Tongue (tissue), 2 donors: ENCODE measurements around the gene KIF4A. TPM values are rescaled to one million over a fixed set of nuclear protein-coding genes. Genes with fewer than 3 reads are reported as not detected.

Experiments used
- DNase-seq: peaks from one replicate; pipeline ENCODE4 v3.0.0-alpha.2; 2015
- total RNA-seq: library from RNA; depleted of rRNA; stranded (reverse); fragments of >200 nt; gene quantifications from one replicate; pipeline ENCODE4 v1.2.3, GENCODE V29; 2014

KIF4A gene
- total RNA-seq, 1 donor from 2014 or later, result 6.7 TPM

- no peak for DNase-seq
Measured at GRCh38 chrX:70402721-70403120, 112.8 kb downstream of the KIF4A start.

GRCh38 chrX:70405003-70405402 lies 115.1 kb downstream of the KIF4A start:
- no peak for DNase-seq

GRCh38 chrX:70410921-70411320 lies 121.0 kb downstream of the KIF4A start:
- no peak for DNase-seq

GRCh38 chrX:70411475-70411874 lies 121.6 kb downstream of the KIF4A start:
- DNase-seq, result no peak

GRCh38 chrX:70421618-70422017 lies 131.7 kb downstream of the KIF4A start:
- no peak for DNase-seq

- peak; percentile 62 for DNase-seq
Measured at GRCh38 chrX:70422851-70423341, 133.0 kb downstream of the KIF4A start, which contains the start of gene GDPD2. TSS of gene GDPD2 (plus strand) at chrX:70423314. CDS start at chrX:70424985, 1,671 bp downstream.

GRCh38 chrX:70423936-70424675 lies 134.2 kb downstream of the KIF4A start:
- no peak for DNase-seq

GRCh38 chrX:70424801-70425200 lies 134.9 kb downstream of the KIF4A start:
- no peak for DNase-seq

- DNase-seq, result no peak
Measured at GRCh38 chrX:70426286-70427278, 136.7 kb downstream of the KIF4A start.

- no peak for DNase-seq
Measured at GRCh38 chrX:70427365-70427764, 137.5 kb downstream of the KIF4A start.

- DNase-seq, result no peak
Measured at GRCh38 chrX:70429759-70430158, 139.9 kb downstream of the KIF4A start.

GRCh38 chrX:70432936-70433847 lies 143.3 kb downstream of the KIF4A start:
- peak; percentile 11 for DNase-seq

- DNase-seq, result peak; percentile 71
Measured at GRCh38 chrX:70433848-70434351, 144.0 kb downstream of the KIF4A start.

GRCh38 chrX:70434352-70434866 lies 144.5 kb downstream of the KIF4A start:
- peak; percentile 88 for DNase-seq

GRCh38 chrX:70434914-70435586 lies 145.1 kb downstream of the KIF4A start:
- DNase-seq, result peak; percentile 50

- no peak for DNase-seq
Measured at GRCh38 chrX:70436343-70436742, 146.4 kb downstream of the KIF4A start.

GRCh38 chrX:70437011-70437410 lies 147.1 kb downstream of the KIF4A start:
- DNase-seq, result no peak

GRCh38 chrX:70437921-70438665 lies 148.2 kb downstream of the KIF4A start:
- DNase-seq, result no peak

GRCh38 chrX:70439016-70439415 lies 149.1 kb downstream of the KIF4A start:
- DNase-seq, result no peak

GRCh38 chrX:70442224-70442623 lies 152.3 kb downstream of the KIF4A start:
- no peak for DNase-seq
